Activated CD8-positive, alpha-beta T cell treated with anti-CD3 and anti-CD28 coated beads for 36 hours (primary cell): Measurements from ENCODE around the gene FGFRL1. TPM values are rescaled to one million over a fixed set of nuclear protein-coding genes. Genes with fewer than 3 reads are reported as not detected.

ENCODE experiments used
- ATAC-seq: fragments of 200-7000 bp; cut with Tn5 transposase; one replicate; pipeline ENCODE4 v1.10.0; 2021; ENCODE audit warnings: mild to moderate bottlenecking, moderate library complexity
- CTCF ChIA-PET: fragments of 350-600 bp; sonication (Branson Sonifier 250); formaldehyde crosslinking; loops from one replicate; lab custom pipeline; 2021; ENCODE audit warnings: antibody characterized with exemption; lab: Charles Lee
- POLR2A ChIA-PET: fragments of 350-600 bp; sonication (Branson Sonifier 250); formaldehyde crosslinking; loops from one replicate; lab custom pipeline; 2021; ENCODE audit warnings: antibody characterized with exemption; lab: Charles Lee
- DNase-seq: peaks from one replicate; pipeline ENCODE4 v3.0.0-alpha.2; 2020
- H3K27ac Mint-ChIP-seq: one replicate; pipeline ENCODE4 v1.8.0; 2021; ENCODE audit warnings: mild to moderate bottlenecking, mixed read lengths
- H3K27me3 Mint-ChIP-seq: one replicate; pipeline ENCODE4 v1.8.0; 2021; ENCODE audit warnings: mixed read lengths
- H3K36me3 Mint-ChIP-seq: one replicate; pipeline ENCODE4 v1.8.0; 2021; ENCODE audit warnings: low read depth, mixed read lengths
- H3K4me1 Mint-ChIP-seq: one replicate; pipeline ENCODE4 v1.8.0; 2021; ENCODE audit warnings: low read depth, mixed read lengths
- H3K4me3 Mint-ChIP-seq: one replicate; pipeline ENCODE4 v1.8.0; 2021; ENCODE audit warnings: mild to moderate bottlenecking, moderate library complexity, mixed read lengths
- H3K9me3 Mint-ChIP-seq: one replicate; pipeline ENCODE4 v1.8.0; 2021; ENCODE audit warnings: mixed read lengths
- CTCF ChIP-seq: fragments of 200-600 bp; IDR thresholded peaks from one replicate; pipeline ENCODE4 v1.8.0; 2022; ENCODE audit warnings: antibody characterized with exemption, mild to moderate bottlenecking
- intact Hi-C: fragments of 100-400 bp; cut with micrococcal nuclease; formaldehyde crosslinking; loops from one replicate; pipeline ENCODE4 v1.10.0; 2022
- total RNA-seq, 2 experiments: library from RNA; stranded (reverse); gene quantifications; one replicate each; pipeline ENCODE4 v1.2.3, GENCODE V29; 2021

FGFRL1 gene
- total RNA-seq, 2 experiments from 2014 or later, result 16.2 to 18.0 TPM

GRCh38 chr4:978957-979701 lies 32.3 kb upstream of the FGFRL1 start:
- TF ChIP-seq CTCF, result no peak
- DNase-seq (no peak), ATAC-seq (no peak)
- ChIA-PET POLR2A (interaction anchor here (0.6 kb wide), 1 partner anchor 202 kb away, joined by 3 read pairs; no protein-coding TSS in a partner anchor), CTCF (no interaction called here)
- intact Hi-C loops, result no loop called here
- Mint-ChIP-seq H3K27me3 (no peaks in the 10 kb centered on the region), H3K9me3 (no peaks in the 10 kb centered on the region), H3K36me3 (no peaks in the 10 kb centered on the region), H3K4me3 (no peak overlapping the region), H3K27ac (no peak overlapping the region), H3K4me1 (no peaks in the 10 kb centered on the region)

- Mint-ChIP-seq H3K4me3 (no peak overlapping the region), H3K36me3 (no peaks in the 10 kb centered on the region), H3K27me3 (no peaks in the 10 kb centered on the region), H3K27ac (no peak overlapping the region), H3K9me3 (no peaks in the 10 kb centered on the region), H3K4me1 (peaks cover 13% of the 10 kb centered on the region)
- intact Hi-C loops, result no loop called here
- TF ChIP-seq CTCF, result no peak
- DNase-seq (no peak), ATAC-seq (no peak)
- POLR2A ChIA-PET, result no interaction called here
- CTCF ChIA-PET, result no interaction called here
These were observed 29.1 kb upstream of the FGFRL1 start for GRCh38 chr4:982291-982690.

GRCh38 chr4:982814-983213 lies 28.6 kb upstream of the FGFRL1 start:
- H3K4me1 Mint-ChIP-seq, result peaks cover 17% of the 10 kb centered on the region
- CTCF ChIA-PET, result no interaction called here
- no peaks in the 10 kb centered on the region for H3K9me3 Mint-ChIP-seq
- H3K36me3 Mint-ChIP-seq, result no peaks in the 10 kb centered on the region
- no peak overlapping the region for H3K27ac Mint-ChIP-seq
- no peak for DNase-seq
- POLR2A ChIA-PET, result no interaction called here
- no peak overlapping the region for H3K4me3 Mint-ChIP-seq
- intact Hi-C loops, result no loop called here
- no peak for ATAC-seq
- H3K27me3 Mint-ChIP-seq, result no peaks in the 10 kb centered on the region
- TF ChIP-seq CTCF, result no peak

GRCh38 chr4:984336-985054 lies 26.9 kb upstream of the FGFRL1 start:
- Mint-ChIP-seq H3K27ac (no peak overlapping the region), H3K27me3 (no peaks in the 10 kb centered on the region), H3K4me1 (peaks cover 22% of the 10 kb centered on the region), H3K9me3 (no peaks in the 10 kb centered on the region), H3K4me3 (peak overlapping the region; percentile 79), H3K36me3 (no peaks in the 10 kb centered on the region)
- POLR2A ChIA-PET, result no interaction called here
- ATAC-seq (no peak), DNase-seq (no peak)
- TF ChIP-seq CTCF, result no peak
- CTCF ChIA-PET, result interaction anchor here (1.4 to 4.3 kb wide), 2 partner anchors 63 to 243 kb away, joined by 3 to 44 read pairs; no protein-coding TSS in a partner anchor
- intact Hi-C loops, result loop anchor here (5.0 kb wide), 1 partner anchor 52 kb away; the partner anchor contains the start of genes GAK and TMEM175
